HG02759 (cell line): ENCODE results near the gene C6orf15.

Source experiments
- ATAC-seq: cut with Tn5 transposase; IDR thresholded peaks from one replicate; pipeline ENCODE4 v1.9.1; 2021; ENCODE audit warnings: mild to moderate bottlenecking, moderate library complexity; ENCODE audit not compliant: unreplicated experiment

Gene C6orf15

DNA sequence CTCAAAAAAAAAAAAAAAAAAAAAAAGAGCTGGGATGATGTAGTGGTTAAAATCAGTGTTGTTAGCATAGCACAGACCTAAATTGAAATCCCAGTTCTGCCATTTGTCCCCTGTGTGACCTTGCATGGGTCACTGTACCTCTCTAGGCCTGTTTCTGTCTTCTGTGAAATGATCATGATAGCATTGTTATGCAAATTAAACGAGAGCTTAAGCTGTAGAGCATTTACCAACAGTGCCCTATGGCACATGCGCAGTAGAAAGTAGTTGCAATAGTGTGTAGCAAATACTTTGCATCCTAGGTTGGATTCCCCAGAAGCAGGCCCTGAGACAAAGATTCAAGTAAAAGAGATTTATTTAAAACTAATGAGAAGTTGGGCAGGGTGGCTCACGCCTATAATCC, 19.2 kb upstream of the C6orf15 start:
- ATAC-seq = no peak

DNA sequence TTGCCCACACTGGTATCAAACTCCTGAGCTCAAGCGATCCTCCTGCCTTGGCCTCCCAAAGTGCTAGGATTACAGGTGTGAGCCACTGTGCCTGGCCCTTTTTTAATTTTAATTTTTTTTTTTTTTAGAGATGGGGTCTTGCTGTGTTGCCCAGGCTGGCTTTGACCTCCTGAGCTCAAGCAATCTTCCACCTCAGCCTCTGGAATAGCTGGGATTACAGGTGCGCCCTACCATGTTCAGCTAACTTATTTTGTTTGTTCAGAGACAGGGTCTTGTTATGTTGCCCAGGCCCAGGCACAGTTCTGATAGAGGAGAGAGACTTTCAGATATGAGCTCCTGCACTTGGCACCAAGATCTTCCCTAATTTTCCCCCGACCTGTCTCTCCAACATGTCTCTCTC, 18.4 kb upstream of the C6orf15 start:
- ATAC-seq = no peak

DNA sequence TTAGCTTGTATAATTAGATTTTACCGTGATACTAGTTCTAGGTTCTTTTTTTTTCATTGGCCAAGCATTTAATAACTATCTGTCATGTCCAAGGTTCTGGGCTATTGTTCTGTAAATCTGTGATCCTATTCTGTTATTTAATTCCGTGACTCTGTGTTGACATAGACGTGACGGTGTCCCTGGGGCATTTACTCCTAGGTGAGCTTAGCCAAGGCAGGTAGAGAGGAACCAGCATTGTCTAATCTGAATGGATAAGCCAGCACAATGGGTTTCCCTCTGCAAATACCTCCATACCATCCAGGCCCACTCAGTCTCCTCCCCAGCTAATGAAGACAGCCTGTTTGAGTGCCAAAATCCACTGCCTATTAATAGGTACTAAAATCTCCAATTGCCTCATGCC, 16.8 kb upstream of the C6orf15 start:
- ATAC-seq = no peak

DNA sequence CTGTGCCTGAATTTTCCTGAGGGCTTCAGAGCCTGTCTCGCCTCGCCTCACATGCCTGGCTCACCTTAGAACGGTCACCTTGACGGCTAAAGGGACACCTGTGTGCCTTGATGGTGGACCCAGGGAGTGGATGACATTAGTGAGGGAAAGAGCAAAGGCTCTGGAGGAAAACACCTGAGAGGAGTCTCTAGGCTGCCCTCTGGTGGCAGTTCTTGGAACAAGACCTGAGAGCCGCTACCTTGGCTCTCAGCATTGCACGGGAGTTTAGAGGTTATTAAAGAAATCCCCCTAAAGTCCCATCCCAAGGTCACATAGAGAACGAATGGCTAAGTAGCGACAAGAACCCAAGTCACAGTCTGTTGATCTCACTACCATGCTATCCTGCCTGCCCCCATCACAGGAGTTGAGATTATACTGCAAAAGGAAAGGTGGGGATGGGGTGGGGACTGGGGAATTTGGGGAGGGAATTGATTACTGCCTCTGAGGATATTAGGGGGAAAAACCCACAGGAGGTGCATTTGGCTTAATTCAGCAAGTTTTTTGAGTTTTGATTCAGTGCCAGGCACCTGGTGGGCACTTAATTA, 15.8 kb upstream of the C6orf15 start:
- no peak for ATAC-seq

DNA sequence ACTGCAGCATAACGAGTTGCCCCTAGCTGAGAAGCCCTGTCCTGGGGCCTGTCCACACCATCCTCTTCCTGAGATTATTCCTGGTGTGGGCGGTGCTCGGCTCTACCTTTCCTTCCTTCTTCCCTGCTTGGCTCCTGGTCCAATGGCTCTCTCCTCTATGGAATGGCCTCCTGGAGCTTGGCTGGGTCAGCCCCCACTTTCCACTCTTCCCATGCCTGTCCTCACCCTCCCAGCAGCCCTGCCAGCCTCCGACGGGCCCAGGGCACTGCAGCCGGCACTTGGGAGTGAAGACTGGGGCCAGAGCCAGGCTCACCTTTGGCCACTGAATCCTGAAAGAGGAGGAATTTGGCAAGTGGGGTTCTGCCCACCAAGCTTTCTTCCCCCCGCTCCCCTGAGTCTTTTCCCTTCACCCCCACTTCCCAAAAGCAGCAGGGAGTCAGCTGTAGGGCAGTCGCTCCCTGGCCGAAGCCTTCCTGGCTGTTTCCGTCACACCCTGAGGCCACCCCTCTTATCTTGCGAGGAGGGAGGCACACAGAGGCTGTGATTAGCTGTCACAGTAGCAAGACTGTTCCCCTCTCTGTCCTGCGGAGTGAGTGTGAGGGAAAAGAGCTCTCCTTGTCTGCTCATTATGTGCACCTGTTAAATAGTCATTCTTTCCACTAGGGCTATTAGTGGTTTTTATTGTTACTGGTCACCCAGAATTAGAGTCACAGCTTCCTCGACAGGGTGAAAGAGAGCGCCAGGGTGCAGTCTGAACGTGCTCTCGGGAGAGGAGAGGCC, 14.2 kb upstream of the C6orf15 start:
- ATAC-seq = no peak

DNA sequence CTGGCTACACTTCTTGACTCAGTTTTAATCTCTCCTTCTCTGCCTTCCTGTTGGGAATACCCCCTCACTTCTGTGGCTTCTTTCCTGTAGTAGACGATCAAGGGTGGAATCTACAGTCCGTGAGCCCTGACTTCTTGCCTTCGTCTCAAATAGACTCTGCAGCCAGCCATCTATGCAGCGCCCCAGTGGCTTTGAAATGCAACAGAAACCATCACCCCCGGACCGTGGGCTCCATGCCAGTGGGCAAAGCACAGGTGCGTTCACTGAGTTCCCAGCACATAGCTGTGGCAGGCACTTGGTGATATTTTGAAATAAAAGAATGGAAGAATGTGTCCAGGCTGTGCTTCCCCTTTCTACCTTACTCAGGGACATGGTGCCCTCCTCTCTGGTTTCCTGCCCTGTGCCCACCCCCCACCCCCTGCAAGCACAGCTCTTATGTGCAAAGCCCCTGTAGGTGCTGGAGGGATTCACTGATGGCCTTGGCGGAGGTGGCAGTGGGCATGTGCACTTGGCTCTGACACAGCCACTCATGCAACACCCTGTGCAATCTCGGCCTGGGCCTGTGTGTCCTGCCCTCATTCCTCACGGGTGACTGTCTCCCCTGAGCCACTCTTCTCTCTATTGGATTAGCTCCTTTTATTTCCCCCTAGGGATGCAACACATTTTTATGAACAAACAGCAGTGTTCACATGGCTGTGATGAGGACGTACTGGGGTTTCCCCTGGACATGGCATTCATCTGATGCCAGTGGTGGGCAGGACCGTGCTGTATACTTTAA, 13.4 kb upstream of the C6orf15 start:
- no peak for ATAC-seq

DNA sequence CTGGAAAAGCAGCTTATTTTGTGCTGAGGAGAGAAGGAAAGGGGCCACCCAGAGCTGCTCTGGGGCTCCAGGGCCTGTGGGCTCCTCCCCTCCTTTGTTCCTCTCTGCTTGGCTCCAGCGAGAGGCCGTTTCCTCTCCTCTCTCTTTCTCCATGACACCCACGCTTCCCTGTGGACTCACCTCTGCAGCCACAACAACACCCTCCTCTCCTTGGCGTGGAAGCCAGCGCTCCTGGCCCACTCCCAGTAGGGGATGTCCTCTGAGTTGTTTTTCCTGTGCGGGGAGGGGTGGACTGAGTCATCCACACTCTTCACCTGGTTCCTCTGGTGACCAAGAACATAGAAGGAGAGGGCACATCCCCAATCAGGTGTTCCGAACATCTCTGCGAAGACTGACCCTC, 12.8 kb upstream of the C6orf15 start:
- no peak for ATAC-seq

DNA sequence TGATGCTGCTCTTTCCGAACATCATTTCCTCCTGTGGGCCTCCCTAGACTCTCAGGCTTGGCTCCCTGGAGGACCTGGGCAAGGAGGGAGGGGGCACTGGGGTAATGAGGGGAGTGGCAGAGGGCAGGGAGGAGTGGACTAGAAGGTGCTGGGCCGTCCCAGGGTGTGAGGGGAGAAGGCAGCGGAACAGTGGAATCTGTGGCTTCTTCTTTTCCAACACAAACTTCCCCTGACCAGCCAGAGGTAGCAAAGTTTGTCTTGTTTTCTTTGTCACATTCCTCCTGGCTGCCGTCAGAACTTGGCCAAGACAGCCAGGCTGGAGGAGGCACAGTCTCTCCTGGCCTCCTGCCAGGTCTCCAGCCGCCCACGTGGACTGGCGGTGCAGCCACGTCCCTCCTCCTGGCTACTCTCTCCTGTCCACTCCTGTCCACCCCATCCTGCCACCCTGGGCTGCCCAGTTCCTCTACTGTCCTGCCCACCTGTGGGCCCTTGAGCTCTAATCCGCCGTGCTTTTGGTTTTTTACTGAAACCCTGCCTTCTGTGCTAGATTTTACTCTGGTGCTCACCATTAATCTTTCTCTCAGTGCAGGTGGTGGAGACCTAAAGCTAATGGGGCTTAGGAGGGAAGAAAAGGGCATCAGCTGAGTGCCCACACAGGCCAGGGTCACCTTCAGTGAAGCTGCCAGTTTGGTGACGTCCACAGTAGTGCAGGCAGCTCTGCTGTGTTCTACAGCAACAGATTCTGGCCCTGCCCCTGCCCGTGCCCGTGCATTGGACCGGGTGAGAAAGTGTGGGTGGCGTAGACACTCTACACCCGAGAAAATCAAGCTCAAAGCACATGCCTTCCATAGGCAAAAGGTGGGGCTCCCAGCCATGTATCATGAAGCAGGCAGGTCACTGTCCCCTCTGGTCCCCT, 10.7 kb upstream of the C6orf15 start:
- ATAC-seq = no peak

DNA sequence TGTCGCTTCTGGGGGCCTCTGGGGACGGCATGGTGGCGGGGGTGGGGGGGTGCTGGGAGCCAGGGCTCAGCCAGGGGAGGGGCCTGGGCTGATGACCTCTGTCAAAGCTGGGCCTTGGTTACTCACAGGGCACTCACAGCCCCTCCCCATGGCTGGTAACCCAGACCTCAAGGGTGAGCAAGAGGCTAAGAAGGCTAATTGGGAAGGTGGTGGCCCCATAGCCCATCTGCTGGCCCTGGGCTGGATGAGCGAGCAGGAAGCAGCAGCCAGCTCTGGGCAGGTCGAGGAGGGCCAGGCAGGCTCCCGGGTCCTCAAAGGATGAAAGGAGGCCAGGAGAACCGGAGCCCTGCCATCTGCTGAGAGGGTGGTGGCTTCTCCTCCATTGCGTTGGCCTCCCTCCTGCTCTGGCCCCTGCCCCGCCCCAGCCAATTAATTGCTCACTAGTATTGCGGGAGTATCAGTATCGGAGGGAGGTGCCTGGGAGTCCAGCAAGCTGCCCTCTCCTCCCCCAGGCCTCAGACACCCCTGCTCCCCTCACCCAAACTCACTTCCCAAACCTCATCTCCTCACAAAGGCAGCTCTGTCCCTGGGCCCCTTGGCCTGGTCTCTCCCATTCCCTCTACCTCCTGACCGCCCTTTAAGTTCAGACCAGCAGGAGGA, 8.9 kb upstream of the C6orf15 start:
- ATAC-seq = no peak

DNA sequence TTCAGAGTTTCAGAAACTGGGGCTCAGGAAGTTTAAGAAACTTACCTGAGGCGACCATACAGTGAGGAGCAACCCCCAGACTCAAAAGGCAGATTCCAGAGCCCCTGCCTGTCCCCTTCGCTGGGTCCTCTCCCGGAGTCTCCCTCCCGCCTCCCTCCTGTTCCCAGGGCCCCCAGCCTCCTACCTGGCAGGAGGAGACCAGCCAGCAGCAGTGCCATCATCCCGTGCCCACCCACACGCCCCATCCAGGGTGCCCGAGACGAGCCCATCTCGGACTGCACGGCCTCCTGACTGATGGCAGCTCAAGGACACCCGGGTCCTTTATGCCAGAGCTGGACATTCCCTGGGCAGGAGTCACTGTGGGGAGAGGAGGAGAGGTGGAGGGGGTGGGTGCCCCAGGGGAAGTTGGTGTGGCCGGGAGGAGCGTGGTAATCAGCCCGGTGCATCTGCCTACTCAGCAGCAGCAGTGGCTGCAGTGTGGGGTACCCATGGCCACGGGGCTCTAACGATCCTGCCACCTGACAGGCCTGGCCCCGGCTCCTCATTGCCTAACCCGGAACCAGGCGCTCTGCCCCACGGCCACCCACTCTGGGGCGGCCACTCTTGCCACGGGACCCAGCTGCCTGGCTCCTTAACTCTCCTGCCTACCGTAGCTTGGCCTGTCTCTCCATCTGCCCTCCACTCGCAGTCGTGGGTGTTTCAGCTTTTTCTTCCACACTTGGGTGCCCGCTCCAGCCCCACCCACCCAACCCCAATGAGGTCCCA, 8.0 kb upstream of the C6orf15 start, which contains the start of gene CDSN:
CDSN (minus strand) TSS at position 296 of the 765 bp plus-strand sequence; CDS start at position 269, 27 bp downstream.
- ATAC-seq = no peak

DNA sequence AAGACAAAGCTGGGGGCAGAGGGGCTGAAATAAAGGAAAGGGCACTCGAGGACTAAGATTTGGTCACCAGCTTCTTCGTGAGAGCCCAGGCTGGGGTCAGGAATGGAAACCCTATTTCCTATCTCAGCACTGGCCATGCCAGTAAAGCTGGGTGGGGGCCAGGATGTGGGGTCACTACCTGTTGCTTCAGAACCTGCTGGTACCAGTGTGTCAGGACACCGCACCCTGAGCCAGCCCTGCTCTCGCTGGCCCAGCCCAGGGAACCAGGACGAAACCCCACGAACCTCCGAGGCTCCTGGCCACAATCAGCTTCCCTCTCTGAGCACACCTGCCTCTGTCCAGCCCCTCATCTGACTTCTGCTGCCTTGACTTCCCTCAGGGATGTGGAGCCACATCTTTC, 5.8 kb upstream of the C6orf15 start:
- ATAC-seq = no peak

DNA sequence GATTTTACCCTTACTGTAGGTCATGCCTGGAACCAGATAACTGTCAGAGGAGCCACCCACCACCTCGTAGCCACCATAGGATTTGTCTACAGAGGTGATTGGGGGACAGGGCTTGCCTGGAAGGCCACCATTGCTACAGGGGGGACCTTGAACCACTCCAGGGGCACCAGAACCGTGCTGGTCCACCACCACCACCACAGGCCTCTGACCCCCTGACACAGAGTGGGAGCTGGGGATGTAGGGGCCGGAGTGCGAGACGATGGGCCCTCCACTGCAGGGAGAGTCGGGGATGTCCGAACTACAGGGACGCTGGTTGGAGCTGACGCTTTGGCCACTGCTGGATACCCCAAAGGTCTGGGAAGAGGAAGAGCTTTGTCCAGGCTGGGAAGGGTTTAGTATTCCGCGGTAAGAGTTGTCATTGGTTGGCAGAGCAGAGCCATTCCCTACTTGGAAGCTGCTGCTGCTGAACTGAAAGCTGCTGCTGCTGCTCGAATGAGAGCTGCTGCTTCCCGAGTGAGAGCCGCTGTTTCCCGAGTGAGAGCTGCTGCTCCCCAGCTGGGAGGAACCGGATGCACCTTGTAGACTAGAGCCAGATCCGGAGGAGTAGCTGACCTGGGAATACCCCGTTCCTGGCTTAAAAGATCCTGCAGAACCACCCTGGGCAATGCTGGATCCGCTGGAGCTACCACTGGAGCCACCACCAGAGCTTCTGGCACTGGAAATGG, 4.4 kb upstream of the C6orf15 start:
- no peak for ATAC-seq

DNA sequence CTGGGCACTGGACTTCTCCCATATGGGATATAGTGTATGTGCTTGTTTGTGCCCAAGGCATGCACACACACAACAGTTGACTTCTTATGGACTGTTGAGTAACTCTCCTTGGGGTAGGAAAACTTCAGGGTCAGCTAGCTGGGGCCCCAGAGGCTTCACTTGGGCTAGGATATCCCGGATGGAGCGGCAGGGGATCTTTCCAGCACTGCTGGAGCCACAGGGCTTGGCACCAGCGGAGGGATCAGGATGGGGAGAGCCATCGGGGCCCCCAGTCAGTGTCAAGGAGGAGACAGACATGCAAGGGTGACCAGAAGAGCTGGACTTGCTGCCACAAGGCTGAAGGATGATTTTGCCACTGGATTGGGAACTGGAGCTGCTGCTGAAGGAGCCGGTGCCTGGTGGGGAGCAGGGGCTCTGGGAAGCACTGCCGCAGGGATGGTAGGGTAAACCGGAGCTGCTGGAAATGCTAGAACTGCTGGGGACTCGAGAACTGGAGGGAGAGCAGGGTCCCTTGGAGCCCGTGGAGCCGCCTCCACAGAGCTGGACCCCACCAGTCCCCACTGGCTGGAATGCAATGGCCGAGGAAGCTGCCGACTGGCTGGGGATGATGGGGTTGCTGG, 3.7 kb upstream of the C6orf15 start:
- no peak for ATAC-seq

DNA sequence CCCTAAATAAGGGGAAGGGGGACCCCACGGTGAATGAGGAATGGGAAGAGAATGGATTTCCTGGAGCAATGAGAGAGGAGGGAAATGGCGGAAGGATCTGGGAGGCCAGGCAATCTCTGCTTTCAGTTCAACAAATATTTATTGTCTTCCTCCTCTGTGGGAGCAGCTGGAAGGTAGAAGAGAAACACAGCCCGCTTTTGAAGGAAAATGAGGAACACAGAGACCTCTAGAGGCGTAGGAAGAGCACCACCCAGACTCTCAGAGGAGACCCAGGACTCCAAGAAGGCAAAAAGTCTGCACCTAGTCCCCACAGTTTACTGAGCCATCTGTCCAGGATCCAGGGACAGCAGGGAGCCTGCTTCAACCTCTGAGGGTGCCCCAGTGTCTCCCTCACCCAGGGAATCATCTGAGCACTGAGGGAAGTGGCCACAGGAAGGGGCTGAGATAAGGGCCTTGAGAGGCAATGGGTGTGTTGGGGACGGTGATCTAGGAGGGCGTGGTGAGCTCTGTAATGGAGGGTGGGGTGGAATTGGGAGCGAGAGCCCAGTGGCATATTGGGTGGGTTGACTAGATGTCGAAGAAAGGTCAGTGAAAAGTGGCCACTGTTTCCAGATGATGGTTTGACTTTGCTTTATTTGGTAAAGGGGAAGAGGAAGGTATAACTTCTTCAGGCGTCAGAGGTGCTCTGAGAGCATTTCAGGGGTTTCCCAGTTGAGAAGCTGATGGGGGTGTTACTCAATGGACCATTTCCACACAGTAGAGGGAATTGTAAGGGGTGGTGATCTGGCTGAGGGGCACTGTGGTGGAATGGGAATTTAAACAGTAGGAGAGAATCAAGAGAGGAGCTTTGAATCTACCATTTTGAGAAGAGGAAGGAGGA, 2.8 kb upstream of the C6orf15 start:
- ATAC-seq = no peak

DNA sequence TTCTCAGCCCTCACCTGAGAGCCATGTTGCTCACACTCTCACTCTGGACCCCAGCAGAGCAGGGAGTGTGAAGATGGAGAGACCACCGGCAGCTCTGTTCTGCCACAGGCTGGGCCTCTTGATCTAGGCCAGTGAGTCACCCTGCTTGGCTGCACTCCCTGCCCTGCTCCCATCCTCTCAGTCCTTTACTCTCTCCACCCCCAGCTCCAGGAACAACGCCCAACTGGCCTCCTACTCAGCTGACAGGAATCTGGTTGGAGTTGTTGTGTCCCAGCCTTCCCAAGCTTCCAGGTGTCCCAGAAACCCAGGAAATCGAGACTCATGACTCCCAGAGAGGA, 2.1 kb upstream of the C6orf15 start, which contains the start of gene PSORS1C1:
PSORS1C1 (plus strand) TSS at position 260 of the 338 bp plus-strand sequence. CDS start 14,833 bp downstream, outside the sequence.
- no peak for ATAC-seq

DNA sequence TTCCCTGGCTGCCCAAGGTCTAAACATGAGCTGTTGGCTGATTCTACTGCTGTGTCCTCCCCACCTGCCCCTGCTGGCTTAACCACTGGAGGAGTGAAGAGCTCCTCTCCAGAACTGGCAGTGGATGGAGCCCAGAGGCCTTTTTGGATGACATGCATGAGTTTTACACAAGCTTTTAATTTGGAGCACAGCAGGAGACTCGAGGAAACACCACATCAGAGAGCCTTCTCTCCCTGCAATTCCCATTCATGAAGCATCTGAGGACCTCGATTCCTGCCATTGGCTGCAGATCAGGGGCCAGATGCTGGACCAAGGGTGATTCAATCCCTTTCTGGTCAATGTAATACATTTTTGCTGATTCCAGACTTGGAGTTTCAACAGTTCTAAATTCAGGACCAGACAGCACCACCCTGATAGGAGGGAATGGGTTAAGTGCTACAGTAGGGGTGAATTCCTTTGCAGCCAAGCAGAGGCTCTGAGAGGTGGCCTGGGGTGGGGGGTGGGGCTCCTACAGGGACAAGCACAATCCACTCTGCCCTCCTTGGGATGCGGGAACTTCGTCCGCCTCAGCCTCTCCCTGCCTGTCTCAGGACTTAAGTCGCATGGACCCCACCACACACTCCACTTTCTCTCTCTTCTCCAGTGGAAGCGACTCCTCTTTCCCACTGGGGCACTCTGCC, 1.6 kb upstream of the C6orf15 start:
- ATAC-seq = no peak

DNA sequence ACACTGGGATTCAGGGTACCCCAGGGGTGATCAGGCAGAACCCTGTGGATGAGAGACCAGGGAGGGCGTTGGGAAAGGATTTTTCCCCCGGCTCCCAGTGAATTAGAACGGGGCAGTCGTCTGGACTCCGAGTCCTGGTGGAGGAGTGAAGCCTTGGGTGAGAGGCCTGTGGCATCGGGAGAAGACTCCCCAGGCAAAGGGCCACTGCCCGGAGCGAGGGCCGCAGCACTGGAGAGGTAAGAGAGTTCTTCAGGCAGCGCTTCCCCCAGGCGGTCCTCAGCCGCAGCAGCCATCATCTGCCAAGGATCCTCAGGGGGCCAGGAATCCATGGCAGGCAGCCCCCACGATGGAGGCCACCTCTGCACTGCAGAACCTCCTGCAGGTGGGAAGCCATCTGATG, 663 bp downstream of the C6orf15 start:
- no peak for ATAC-seq
